GM04504 (cell line): Measurements from ENCODE around the gene ATF3.

ENCODE experiments used
- DNase-seq: peaks from one replicate; pipeline ENCODE4 v3.0.0-alpha.2; 2012; ENCODE audit warnings: low read depth

Gene ATF3

GRCh38 chr1:212608959-212609700 lies 569 bp downstream of the ATF3 start:
- DNase-seq, result no peak

- DNase-seq, result no peak
These were observed 1.4 kb downstream of the ATF3 start for GRCh38 chr1:212609701-212610574.

DNA sequence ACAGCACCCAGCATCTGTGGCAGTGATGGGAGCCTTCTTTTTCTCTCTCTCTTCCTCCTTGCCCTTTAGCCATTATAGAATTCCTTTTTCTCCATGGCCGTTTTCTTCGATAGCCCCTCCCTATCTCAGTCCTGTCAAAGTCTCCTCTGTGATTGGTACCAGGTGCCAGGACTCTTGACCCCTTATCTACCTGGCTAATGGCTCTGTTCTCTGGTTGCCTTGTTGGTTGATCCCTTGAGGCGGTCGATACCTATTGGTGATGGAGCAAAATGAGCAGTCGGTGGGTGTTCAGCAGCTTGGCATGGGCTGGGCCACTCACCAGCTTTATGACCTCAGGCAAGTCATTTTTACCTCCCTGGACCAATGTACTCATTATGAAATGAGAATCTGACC lies 2.0 kb downstream of the ATF3 start:
- no peak for DNase-seq

DNA sequence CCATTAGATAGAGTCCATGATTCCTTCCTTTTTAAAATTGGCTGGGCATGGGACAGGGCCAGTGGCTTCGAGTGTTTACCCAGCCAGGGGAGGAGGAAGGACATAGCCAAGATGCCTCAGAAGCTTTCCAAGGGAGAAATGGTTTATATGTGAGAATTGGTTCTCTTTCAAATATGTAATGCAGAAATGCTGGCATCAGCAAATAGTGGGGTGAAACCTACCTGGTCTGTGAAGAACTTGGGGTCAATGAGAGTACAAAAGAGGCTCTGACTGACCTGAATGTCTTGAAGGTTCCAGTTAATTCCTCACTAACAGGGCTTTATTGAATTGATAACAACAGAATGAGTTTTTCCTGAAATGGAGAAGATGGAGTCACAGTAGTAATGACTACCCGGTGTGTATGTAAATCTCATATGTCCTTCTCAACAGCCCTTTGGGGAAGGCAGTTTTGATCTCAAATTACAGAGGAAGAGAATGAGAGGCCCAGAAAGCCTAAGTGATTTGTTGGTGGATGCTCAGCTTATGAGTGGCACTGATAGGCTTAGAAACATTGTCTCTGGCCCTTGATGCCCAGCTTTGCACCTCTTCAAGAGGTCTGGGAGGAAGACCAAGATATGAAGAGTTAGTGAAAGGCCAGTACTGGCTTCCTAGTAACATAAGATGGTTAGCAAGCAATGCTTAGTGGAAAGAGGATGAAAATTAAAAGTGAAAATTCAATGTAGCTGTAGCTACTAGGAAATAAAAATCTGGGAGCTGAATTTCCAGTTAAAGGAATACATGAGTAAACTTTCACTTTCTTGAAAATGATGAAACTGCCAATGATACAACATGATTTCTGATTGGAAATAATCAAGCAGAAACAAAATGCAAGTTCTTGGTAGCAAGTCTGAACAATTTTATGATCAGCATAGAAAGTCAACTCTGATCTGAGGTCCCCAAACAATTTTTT lies 2.7 kb downstream of the ATF3 start:
- DNase-seq, result no peak

GRCh38 chr1:212612041-212612961 lies 3.7 kb downstream of the ATF3 start:
- no peak for DNase-seq

GRCh38 chr1:212613440-212614335 lies 5.1 kb downstream of the ATF3 start:
- DNase-seq, result no peak

DNA sequence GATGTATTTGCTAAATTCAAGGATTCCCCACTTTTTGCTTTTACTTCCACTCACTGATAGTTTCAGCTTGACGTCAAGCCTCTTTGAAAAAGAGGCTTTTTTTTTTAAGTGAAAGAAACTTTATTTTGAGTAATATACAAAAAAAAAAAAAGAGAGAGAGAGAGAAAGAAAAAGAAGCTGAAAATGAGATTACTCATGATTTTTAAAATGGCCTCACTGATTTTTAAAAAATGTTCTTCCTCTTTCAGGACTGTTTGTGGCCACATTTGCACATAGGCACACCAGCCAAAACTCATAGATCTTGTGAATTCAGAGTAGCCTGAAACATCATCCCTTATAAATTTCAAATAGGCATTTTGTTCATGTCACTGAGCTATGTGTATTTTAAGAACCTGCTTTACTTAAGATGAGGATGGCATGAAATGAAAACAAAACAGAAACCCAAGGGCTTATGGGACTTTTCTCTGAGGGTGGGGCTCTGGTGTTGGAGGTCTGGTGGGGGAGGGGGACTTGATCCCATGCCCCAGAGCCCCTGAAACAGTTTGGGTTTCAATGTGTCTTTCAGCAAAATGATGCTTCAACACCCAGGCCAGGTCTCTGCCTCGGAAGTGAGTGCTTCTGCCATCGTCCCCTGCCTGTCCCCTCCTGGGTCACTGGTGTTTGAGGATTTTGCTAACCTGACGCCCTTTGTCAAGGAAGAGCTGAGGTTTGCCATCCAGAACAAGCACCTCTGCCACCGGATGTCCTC lies 6.1 kb downstream of the ATF3 start:
- DNase-seq, result no peak

GRCh38 chr1:212615201-212615470 lies 6.6 kb downstream of the ATF3 start:
- DNase-seq, result no peak

DNA sequence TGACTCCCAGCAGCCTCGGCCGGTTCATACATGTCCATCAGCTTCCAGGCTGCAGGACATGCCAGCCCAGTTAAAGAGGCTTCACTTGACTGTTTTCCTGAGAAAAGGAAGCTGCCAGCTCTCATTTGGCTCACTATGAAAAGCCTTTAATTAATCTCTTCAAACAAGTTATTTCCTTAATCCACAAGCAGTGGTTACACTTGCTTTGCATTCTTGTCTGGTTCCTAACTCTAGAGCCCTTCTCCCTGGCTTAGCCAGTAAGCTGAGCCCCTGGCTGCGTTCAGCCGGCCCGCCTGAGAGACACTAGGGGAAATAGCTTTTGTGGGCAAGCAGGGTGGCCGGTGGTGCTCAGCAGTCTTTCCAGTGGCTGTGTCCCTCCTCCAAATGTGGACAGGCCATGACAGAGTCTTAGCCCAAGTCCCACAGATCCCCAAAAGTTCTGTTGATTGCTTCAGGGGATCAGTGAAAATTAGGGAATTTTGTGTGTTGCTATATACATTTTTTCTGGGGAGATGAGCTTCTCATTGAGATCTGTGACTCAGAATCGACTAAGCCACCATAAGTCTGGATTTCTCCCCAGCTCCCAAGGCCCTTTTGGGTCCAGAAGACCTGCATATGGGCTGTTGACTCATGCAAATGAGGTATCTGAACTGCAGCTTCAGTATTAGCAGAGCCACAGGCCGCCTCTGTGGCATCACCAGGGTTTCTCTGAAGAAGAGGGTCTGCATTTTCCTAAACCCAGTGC lies 10.1 kb downstream of the ATF3 start:
- no peak for DNase-seq

GRCh38 chr1:212620293-212620692 lies 11.7 kb downstream of the ATF3 start:
- DNase-seq, result no peak

GRCh38 chr1:212621043-212621948 lies 12.7 kb downstream of the ATF3 start:
- DNase-seq, result no peak

DNA sequence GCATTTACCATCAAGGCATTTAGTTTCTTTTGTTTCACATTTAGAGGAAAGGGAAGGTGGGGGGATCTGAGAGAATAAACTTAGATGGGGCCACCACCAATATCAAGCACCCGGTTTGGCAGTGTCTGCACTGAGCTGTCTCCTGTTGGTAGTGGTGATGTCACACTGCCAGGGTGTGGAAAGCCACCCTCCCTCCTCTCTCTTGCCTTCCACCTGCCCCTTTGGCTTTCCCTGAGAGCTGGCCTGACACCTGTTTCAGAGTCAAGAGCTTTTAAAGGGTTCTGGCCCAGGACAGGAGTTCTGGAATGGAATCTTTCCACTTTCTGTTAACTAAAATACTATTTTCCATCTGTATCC lies 13.4 kb downstream of the ATF3 start:
- no peak for DNase-seq

GRCh38 chr1:212622467-212622866 lies 13.9 kb downstream of the ATF3 start:
- DNase-seq, result no peak

- no peak for DNase-seq
These were observed 14.3 kb downstream of the ATF3 start for GRCh38 chr1:212622906-212623305.

- no peak for DNase-seq
These were observed 15.0 kb downstream of the ATF3 start for GRCh38 chr1:212623603-212624002.

GRCh38 chr1:212624976-212625501 lies 16.5 kb downstream of the ATF3 start:
- DNase-seq, result no peak

GRCh38 chr1:212625781-212626450 lies 17.4 kb downstream of the ATF3 start:
- DNase-seq, result no peak
